Inflammatory macrophage (primary cell): Measurements from ENCODE around the gene DNAH11.
"Not testable (repeated sequence)": the region's sequence is repeated elsewhere in the genome, so short reads cannot be mapped to it uniquely, and the experiment has no call there.

Experiments
- DNase-seq, 2 donors: peaks; one replicate each; pipeline ENCODE4 v3.0.0-alpha.2; 2020 to 2022

Gene DNAH11

GRCh38 chr7:21719846-21720245 is 177.0 kb downstream of the DNAH11 start:
- DNase-seq: no peak

GRCh38 chr7:21722371-21722770 is 179.5 kb downstream of the DNAH11 start:
- no peak for DNase-seq

GRCh38 chr7:21724562-21724961 is 181.7 kb downstream of the DNAH11 start:
- DNase-seq: no peak

- DNase-seq: no peak
Measured at GRCh38 chr7:21730399-21730798, 187.6 kb downstream of the DNAH11 start.

- no peak for DNase-seq
Measured at GRCh38 chr7:21731977-21732376, 189.1 kb downstream of the DNAH11 start.

GRCh38 chr7:21732956-21733355 is 190.1 kb downstream of the DNAH11 start:
- not testable (repeated sequence) for DNase-seq

GRCh38 chr7:21733837-21734236 is 191.0 kb downstream of the DNAH11 start:
- DNase-seq: no peak

- no peak for DNase-seq
Measured at GRCh38 chr7:21743493-21743892, 200.7 kb downstream of the DNAH11 start.

GRCh38 chr7:21746949-21747348 is 204.1 kb downstream of the DNAH11 start:
- no peak for DNase-seq

GRCh38 chr7:21747806-21748205 is 205.0 kb downstream of the DNAH11 start:
- no peak for DNase-seq

GRCh38 chr7:21749378-21749777 is 206.5 kb downstream of the DNAH11 start:
- DNase-seq: no peak

- no peak for DNase-seq
Measured at GRCh38 chr7:21753071-21753470, 210.2 kb downstream of the DNAH11 start.

- no peak for DNase-seq
Measured at GRCh38 chr7:21754963-21755362, 212.1 kb downstream of the DNAH11 start.

GRCh38 chr7:21757537-21758282 is 214.9 kb downstream of the DNAH11 start:
- DNase-seq: no peak

GRCh38 chr7:21758286-21758685 is 215.4 kb downstream of the DNAH11 start:
- DNase-seq: no peak

- no peak for DNase-seq
Measured at GRCh38 chr7:21762469-21762868, 219.6 kb downstream of the DNAH11 start.

- DNase-seq: no peak
Measured at GRCh38 chr7:21763818-21764217, 221.0 kb downstream of the DNAH11 start.

- no peak for DNase-seq
Measured at GRCh38 chr7:21766218-21766617, 223.4 kb downstream of the DNAH11 start.

- DNase-seq: peak in 1 of 2 donors; percentile 3
Measured at GRCh38 chr7:21767300-21767900, 224.6 kb downstream of the DNAH11 start.

GRCh38 chr7:21768279-21768678 is 225.4 kb downstream of the DNAH11 start:
- DNase-seq: no peak

- DNase-seq: no peak
Measured at GRCh38 chr7:21771266-21771665, 228.4 kb downstream of the DNAH11 start.

- DNase-seq: no peak
Measured at GRCh38 chr7:21771906-21772610, 229.2 kb downstream of the DNAH11 start.

GRCh38 chr7:21773326-21773725 is 230.5 kb downstream of the DNAH11 start:
- DNase-seq: no peak

GRCh38 chr7:21777921-21778320 is 235.1 kb downstream of the DNAH11 start:
- peak; percentile 4 to 56 for DNase-seq
